Stomach (tissue), 9 donors: ENCODE measurements around the gene GMDS. TPM values are rescaled to one million over a fixed set of nuclear protein-coding genes. Genes with fewer than 3 reads are reported as not detected.

ENCODE experiments used
- DNase-seq, 2 donors: peaks; one replicate each; pipeline versions ENCODE4 v3.0.0 to v3.0.0-alpha.2; 2013 to 2019
- H3K27ac ChIP-seq, 5 donors: fragments of 200-600 bp in 4 of 5; sonication (generic) in 4 of 5; one replicate each; pipeline ENCODE4 v1.5.1; 2013 to 2019; ENCODE audit warnings: mild to moderate bottlenecking in 1 of 5, moderate library complexity in 1 of 5
- H3K27me3 ChIP-seq, 3 donors: fragments of 200-600 bp; sonication (generic); one replicate each; pipeline ENCODE4 v1.5.1; 2017 to 2019; ENCODE audit warnings: mixed run types in 1 of 3
- H3K36me3 ChIP-seq, 4 donors: fragments of 200-600 bp; sonication (generic); 1 replicate in 3 of 4; 2 replicates in 1 of 4; pipeline ENCODE4 v1.5.1; 2016 to 2019
- H3K4me1 ChIP-seq, 4 donors: fragments of 200-600 bp; sonication (generic); one replicate each; pipeline ENCODE4 v1.5.1; 2016 to 2019
- H3K4me3 ChIP-seq, 4 donors: fragments of 200-600 bp; sonication (generic) in 3 of 4; one replicate each; pipeline ENCODE4 v1.5.1; 2016 to 2019; ENCODE audit warnings: mild to moderate bottlenecking in 1 of 4
- H3K9me3 ChIP-seq, 4 donors: fragments of 200-600 bp; sonication (generic); one replicate each; pipeline ENCODE4 v1.5.1; 2016 to 2019
- CTCF ChIP-seq, 7 experiments: fragments of 450-650 bp in 4 of 7; fragments of 200-600 bp in 3 of 7; sonication (generic) in 3 of 7; IDR thresholded peaks; one replicate each; pipeline ENCODE4 v1.5.1; 2016 to 2019; ENCODE audit warnings: antibody characterized with exemption in 7 of 7, control low read depth in 2 of 7, mild to moderate bottlenecking in 1 of 7
- EP300 ChIP-seq: sonication (generic); formaldehyde crosslinking; IDR thresholded peaks from one replicate; pipeline ENCODE4 v1.6.1; 2017; ENCODE audit warnings: antibody characterized with exemption
- POLR2A ChIP-seq, 4 donors: fragments of 450-650 bp; IDR thresholded peaks; one replicate each; pipeline ENCODE4 v1.6.1; 2016; ENCODE audit warnings: antibody characterized with exemption in 4 of 4, control low read depth in 2 of 4, mild to moderate bottlenecking in 1 of 4, moderate library complexity in 1 of 4
- POLR2AphosphoS5 ChIP-seq, 3 donors: sonication (generic); formaldehyde crosslinking; IDR thresholded peaks; one replicate each; pipeline ENCODE4 v1.6.1; 2016; ENCODE audit warnings: antibody characterized with exemption in 3 of 3
- WGBS, 5 donors: extraction: QIAGEN DNeasy Blood & Tissue Kit in 3 of 5; methylation state at CpG; one replicate each; pipeline versions ENCODE4 v1.1.5 to v1.1.7; 2013 to 2018; 5-methylcytosine and 5-hydroxymethylcytosine counted together
- intact Hi-C: fragments of 100-400 bp; cut with DNase I; formaldehyde crosslinking; loops from one replicate; pipeline ENCODE4 v1.15.1; 2023; ENCODE audit warnings: low total_unique reads
- polyA plus RNA-seq, 3 donors: library from polyadenylated mRNA; stranded (reverse); fragments of 200-250 nt; gene quantifications; one replicate each; pipeline ENCODE4 v1.2.3, GENCODE V29; 2013
- total RNA-seq, 5 donors: library from RNA; depleted of rRNA; stranded (reverse); fragments of >200 nt; gene quantifications; one replicate each; pipeline versions ENCODE4 v1.1.0 to v1.2.3, GENCODE V29; 2014 to 2016
- donor health status: healthy with polysubstance abuse.
- donor health status: Bipolar disorder and iron deficiency.
- donor health status: healthy.

The GMDS gene
- total and polyA plus RNA-seq, 8 donors, result 83.7 to 262 (median 121) TPM

DNA sequence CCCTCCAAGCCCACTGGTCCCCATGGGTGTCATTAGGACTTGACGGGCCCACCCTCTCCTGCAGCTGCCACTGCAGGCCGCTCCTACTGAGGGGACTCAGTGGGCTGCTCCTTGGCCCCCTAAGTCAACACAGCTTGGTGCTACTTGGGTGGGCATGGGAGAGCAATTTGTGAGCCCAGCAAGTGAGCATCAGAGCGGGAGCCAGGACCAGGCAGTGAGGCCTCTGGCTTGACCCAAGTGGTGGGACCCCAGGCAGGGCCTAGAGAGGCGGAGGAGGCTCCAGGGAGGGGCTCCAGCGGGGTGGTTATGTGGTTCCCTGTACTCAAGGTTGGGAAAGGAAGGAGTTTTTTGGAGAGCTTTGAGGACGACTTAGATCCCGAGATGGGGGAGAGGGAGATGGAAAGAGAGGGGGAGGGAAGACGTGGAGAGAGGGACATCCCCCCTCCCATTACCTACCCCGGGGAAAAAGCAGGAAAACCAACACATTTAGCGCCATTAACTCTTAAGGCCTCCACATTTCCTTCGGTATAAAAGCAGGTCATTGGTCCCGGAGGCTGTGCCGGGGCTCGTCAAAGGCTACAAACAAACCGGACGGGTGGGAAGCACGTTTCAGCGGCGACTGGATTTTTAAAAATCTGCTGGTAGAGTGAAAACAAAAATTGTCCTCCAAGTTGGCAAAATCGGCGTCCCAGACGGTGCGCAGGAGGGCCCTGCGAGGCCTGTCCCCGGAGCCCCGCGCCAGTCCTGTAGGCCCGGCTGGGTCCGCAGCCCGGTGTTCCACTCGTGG is 626.9 kb downstream of the GMDS start:
- H3K4me3 ChIP-seq, result no peak overlapping the region
- TF ChIP-seq EP300 (no peak), CTCF (IDR thresholded peaks at IDR 0.05) (no peak), POLR2A (IDR thresholded peaks at IDR 0.05) (no peak), POLR2AphosphoS5 (IDR thresholded peaks at IDR 0.05) (no peak)
- H3K27ac ChIP-seq, result no peak overlapping the region
- WGBS, 5 donors, result 72 to 83% (median 80%) methylated on average over 27 to 31 of the region's 31 CpGs
- no peak for DNase-seq
- intact Hi-C loops, result no loop called here
- H3K36me3 ChIP-seq, result peaks cover 0 to 34% (median 29%) of the 10 kb centered on the region in 4 donors
- H3K4me1 ChIP-seq, result peaks cover 21 to 33% (median 27%) of the 10 kb centered on the region in 4 donors
- H3K9me3 ChIP-seq, result no peaks in the 10 kb centered on the region
- H3K27me3 ChIP-seq, result peaks cover 28 to 99% (median 63%) of the 10 kb centered on the region in 3 donors

GRCh38 chr6:1617466-1618310 is 627.7 kb downstream of the GMDS start:
- Histone ChIP-seq H3K27ac (no peak overlapping the region), H3K9me3 (no peaks in the 10 kb centered on the region), H3K4me1 (peaks cover 21 to 38% (median 28%) of the 10 kb centered on the region in 4 donors), H3K36me3 (peaks cover 0 to 26% (median 21%) of the 10 kb centered on the region in 4 donors), H3K4me3 (no peak overlapping the region), H3K27me3 (peaks cover 32 to 100% (median 70%) of the 10 kb centered on the region in 3 donors)
- intact Hi-C loops, result no loop called here
- DNase-seq, result no peak
- 84 to 89% (median 88%) methylated on average over 21 of the region's 21 CpGs for WGBS, 5 donors
- no peak for TF ChIP-seq CTCF (IDR thresholded peaks at IDR 0.05)
- no peak for TF ChIP-seq POLR2AphosphoS5 (IDR thresholded peaks at IDR 0.05)
- TF ChIP-seq EP300, result no peak
- TF ChIP-seq POLR2A (IDR thresholded peaks at IDR 0.05), result no peak

- H3K4me1 ChIP-seq, result peaks cover 21 to 46% (median 35%) of the 10 kb centered on the region in 4 donors
- no peak for DNase-seq
- TF ChIP-seq POLR2A (IDR thresholded peaks at IDR 0.05) (no peak), POLR2AphosphoS5 (IDR thresholded peaks at IDR 0.05) (no peak), CTCF (IDR thresholded peaks at IDR 0.05) (no peak), EP300 (no peak)
- H3K36me3 ChIP-seq, result peaks cover 0 to 18% (median 13%) of the 10 kb centered on the region in 4 donors
- no peak overlapping the region for H3K4me3 ChIP-seq
- intact Hi-C loops, result no loop called here
- H3K9me3 ChIP-seq, result no peaks in the 10 kb centered on the region
- 79 to 82% (median 80%) methylated on average over 11 of the region's 11 CpGs for WGBS, 5 donors
- peaks cover 32 to 100% (median 78%) of the 10 kb centered on the region in 3 donors for H3K27me3 ChIP-seq
- H3K27ac ChIP-seq, result no peak overlapping the region
Measured at GRCh38 chr6:1616701-1617463, 628.5 kb downstream of the GMDS start.
